Ishikawa (cell line): ENCODE results near the gene OR8D2.

Experiments
- CEBPB ChIP-seq: IDR thresholded peaks from 2 replicates; pipeline ENCODE4 v1.6.1; 2012
- CREB1 ChIP-seq: IDR thresholded peaks from 2 replicates; pipeline ENCODE4 v1.6.1; 2012; ENCODE audit warnings: low read depth
- EGR1 ChIP-seq: IDR thresholded peaks from 2 replicates; pipeline ENCODE4 v1.6.1; 2012
- EP300 ChIP-seq: IDR thresholded peaks from 2 replicates; pipeline ENCODE4 v1.6.1; 2012; ENCODE audit warnings: borderline replicate concordance
- FOXM1 ChIP-seq: IDR thresholded peaks from 2 replicates; pipeline ENCODE4 v1.6.1; 2012; ENCODE audit warnings: low read depth, borderline replicate concordance
- NFIC ChIP-seq: IDR thresholded peaks from 2 replicates; pipeline ENCODE4 v1.6.1; 2012
- RAD21 ChIP-seq: IDR thresholded peaks from 2 replicates; pipeline ENCODE4 v1.6.1; 2012; ENCODE audit warnings: low read depth
- TAF1 ChIP-seq: IDR thresholded peaks from 2 replicates; pipeline ENCODE4 v1.6.1; 2012; ENCODE audit warnings: low read depth, mild to moderate bottlenecking
- TCF12 ChIP-seq: IDR thresholded peaks from 2 replicates; pipeline ENCODE4 v1.6.1; 2012; ENCODE audit warnings: low read depth
- TEAD4 ChIP-seq: IDR thresholded peaks from 2 replicates; pipeline ENCODE4 v1.6.1; 2012
- YY1 ChIP-seq: IDR thresholded peaks from 2 replicates; pipeline ENCODE4 v1.6.1; 2012; ENCODE audit warnings: low read depth
- ZBTB7A ChIP-seq: IDR thresholded peaks from 2 replicates; pipeline ENCODE4 v1.6.1; 2012; ENCODE audit warnings: low read depth
- TF ChIP-seq, protein P1 (sequence below): IDR thresholded peaks from 2 replicates; pipeline ENCODE4 v1.6.1; 2012
- TF ChIP-seq, protein P2 (sequence below): IDR thresholded peaks from 2 replicates; pipeline ENCODE4 v1.6.1; 2012; ENCODE audit warnings: low read depth, mild to moderate bottlenecking
- TF ChIP-seq, protein P3 (sequence below): IDR thresholded peaks from 2 replicates; pipeline ENCODE4 v1.6.1; 2012

The OR8D2 gene

DNA sequence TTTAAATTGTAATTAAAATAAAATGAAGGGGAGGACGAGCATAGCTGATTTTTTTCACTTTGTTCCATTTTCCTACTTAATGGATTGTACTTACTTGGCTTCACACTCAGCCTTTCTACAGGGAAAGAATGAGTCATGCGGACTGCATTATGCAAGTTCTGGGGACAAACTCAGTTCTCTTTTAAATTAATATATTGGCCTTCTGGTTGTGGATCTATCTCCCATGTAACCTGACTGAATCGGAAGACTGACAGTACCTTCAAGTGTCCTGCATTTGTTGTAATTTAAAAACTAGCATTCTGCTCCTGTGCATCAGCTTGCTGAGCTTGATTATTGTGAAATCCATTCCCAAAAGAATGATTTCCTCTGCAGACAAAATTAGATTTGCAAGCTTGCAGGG is 18.4 kb downstream of the OR8D2 start:
- TF ChIP-seq, protein P1, sequence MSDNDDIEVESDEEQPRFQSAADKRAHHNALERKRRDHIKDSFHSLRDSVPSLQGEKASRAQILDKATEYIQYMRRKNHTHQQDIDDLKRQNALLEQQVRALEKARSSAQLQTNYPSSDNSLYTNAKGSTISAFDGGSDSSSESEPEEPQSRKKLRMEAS, result no peak

DNA sequence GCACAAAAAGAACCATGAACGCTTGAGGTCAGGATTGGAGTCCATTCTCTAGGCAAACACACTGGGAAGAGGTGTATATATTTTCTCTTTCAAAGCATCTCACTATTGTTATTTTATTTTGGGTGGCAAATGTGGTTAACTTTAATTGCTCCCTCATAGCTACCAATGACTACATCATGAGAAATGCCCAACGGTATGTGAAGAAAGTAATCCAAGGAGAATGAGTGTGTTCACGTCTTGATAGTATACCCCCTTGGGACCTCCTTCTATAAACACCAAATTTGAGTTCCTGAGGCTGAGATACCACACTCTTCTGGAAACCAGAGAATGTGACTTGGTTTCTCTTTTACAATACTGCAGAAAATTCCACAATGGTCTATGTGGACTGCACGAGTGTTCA is 22.1 kb downstream of the OR8D2 start:
- TF ChIP-seq, protein P2, sequence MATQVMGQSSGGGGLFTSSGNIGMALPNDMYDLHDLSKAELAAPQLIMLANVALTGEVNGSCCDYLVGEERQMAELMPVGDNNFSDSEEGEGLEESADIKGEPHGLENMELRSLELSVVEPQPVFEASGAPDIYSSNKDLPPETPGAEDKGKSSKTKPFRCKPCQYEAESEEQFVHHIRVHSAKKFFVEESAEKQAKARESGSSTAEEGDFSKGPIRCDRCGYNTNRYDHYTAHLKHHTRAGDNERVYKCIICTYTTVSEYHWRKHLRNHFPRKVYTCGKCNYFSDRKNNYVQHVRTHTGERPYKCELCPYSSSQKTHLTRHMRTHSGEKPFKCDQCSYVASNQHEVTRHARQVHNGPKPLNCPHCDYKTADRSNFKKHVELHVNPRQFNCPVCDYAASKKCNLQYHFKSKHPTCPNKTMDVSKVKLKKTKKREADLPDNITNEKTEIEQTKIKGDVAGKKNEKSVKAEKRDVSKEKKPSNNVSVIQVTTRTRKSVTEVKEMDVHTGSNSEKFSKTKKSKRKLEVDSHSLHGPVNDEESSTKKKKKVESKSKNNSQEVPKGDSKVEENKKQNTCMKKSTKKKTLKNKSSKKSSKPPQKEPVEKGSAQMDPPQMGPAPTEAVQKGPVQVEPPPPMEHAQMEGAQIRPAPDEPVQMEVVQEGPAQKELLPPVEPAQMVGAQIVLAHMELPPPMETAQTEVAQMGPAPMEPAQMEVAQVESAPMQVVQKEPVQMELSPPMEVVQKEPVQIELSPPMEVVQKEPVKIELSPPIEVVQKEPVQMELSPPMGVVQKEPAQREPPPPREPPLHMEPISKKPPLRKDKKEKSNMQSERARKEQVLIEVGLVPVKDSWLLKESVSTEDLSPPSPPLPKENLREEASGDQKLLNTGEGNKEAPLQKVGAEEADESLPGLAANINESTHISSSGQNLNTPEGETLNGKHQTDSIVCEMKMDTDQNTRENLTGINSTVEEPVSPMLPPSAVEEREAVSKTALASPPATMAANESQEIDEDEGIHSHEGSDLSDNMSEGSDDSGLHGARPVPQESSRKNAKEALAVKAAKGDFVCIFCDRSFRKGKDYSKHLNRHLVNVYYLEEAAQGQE, result no peak
- no peak for TF ChIP-seq FOXM1
- no peak for TF ChIP-seq RAD21
- TF ChIP-seq CREB1, result no peak
- no peak for TF ChIP-seq TAF1
- TF ChIP-seq NFIC, result no peak
- TF ChIP-seq, protein P3, sequence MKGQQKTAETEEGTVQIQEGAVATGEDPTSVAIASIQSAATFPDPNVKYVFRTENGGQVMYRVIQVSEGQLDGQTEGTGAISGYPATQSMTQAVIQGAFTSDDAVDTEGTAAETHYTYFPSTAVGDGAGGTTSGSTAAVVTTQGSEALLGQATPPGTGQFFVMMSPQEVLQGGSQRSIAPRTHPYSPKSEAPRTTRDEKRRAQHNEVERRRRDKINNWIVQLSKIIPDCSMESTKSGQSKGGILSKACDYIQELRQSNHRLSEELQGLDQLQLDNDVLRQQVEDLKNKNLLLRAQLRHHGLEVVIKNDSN, result no peak
- no peak for TF ChIP-seq CEBPB
- no peak for TF ChIP-seq TEAD4
- TF ChIP-seq ZBTB7A, result no peak
- no peak for TF ChIP-seq EP300

DNA sequence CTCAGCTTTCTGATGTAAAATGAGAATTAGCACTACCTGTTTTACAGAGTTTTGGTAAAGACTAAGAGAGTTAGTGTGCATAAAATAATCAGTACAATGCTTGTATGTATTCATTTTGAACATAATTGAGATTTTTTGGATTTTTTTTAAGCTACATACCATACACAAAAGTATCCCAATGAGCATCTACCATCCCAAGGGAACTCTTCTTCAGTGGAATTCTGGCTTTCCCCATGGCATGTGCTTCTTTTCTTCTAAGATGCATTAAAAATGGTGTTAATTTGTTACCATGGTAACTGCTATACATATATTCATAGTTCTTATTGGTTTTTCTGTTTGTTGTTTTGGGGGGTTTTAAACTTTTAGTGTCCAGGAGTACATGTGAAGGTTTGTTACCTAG is 24.0 kb downstream of the OR8D2 start:
- TF ChIP-seq, protein P1, result no peak
- TF ChIP-seq NFIC (no peak), EP300 (no peak), TAF1 (no peak), FOXM1 (no peak), TCF12 (no peak)
- TF ChIP-seq, protein P3, result no peak

DNA sequence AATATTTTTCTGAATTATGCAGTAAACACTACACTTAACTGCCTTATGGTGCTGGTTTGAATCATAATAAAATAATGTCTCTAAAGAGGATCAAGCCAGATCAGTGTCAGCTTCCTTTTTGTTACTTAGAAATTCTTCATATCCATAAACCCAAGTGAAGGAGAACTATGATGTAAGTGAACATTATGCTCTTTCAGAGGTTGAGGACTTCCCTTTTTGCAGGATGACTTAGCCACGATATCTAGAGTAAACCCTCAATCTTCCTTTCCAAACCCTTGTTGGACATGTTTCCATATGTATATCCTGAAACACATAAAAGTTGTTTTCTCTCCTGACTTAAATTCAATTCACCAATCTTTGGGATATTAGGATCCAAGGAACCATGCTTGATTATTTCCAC is 25.3 kb downstream of the OR8D2 start:
- TF ChIP-seq EGR1, result no peak
- no peak for TF ChIP-seq CEBPB
- no peak for TF ChIP-seq EP300
- TF ChIP-seq ZBTB7A, result no peak
- TF ChIP-seq TEAD4, result no peak
- no peak for TF ChIP-seq NFIC
- TF ChIP-seq, protein P2, result no peak
- no peak for TF ChIP-seq CREB1
- no peak for TF ChIP-seq FOXM1
- TF ChIP-seq RAD21, result no peak
- TF ChIP-seq TCF12, result no peak

DNA sequence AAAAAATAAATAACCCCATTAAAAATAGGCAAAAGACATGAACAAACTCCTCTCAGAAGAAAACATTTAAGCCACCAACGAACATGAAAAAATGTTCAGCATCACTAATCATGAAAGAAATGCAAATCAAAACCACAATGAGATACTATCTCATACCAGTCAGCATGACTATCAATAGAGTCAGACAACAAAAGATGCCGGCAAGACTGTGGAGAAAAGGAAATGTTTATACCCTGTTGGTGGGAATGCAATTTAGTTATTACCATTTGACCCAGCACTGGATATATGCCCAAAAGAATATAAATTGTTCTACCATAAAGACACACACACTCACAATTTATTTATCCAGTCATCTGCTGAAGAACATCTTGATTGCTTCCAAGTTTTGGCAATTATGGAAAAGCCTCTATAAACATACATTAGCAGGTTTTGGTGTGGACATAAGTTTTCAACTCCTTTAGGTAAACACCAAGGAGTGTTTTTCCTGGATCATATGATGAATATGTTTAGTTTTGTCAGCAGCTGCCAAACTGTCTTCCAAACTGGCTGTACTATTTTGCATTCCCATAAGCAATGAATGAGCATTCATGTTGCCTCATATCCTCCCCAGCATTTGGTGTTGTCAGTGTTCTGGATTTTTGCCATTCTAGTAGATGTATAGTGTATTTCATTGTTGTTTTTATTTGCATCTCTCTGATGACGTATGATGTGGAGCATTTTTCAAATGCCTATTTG is 34.2 kb downstream of the OR8D2 start:
- no peak for TF ChIP-seq EGR1

DNA sequence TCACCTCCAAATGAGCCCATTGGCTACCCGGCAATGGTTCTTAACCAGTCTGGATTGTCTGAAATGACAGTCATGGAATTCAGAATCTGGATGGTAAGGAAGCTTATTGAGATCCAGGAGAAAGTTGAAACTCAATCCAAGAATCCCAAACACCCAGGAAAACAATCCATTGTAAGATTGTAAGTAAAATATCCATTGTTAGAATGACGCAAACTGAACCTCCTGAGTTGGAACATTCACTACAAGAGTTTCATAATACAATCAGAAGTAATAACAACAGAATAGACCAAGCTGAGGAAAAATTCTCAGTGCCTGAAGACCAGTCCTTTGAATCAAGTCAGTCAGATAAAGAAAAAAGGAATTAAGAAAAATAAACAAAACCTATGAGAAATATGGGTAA is 41.7 kb downstream of the OR8D2 start:
- TF ChIP-seq NFIC, result no peak
- TF ChIP-seq FOXM1, result no peak
- TF ChIP-seq, protein P1, result no peak

DNA sequence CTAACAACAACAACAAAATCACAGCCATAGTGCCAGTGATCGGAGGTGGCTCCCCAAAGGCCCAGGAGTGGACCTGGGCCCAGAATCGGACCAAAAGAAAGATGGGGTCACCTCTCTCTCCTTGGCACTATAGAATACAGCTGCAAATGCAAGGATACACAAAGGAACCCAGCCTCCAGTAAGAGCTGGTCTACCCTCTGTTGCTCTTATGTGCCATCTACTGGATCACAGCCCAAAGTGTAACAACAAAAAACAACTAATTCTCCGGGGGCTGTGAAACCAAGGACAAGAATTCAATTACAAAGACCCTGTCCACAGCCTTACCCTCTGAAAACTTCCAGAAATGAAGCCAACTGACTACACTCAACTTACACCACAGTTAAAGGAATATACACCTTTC is 42.2 kb downstream of the OR8D2 start:
- TF ChIP-seq, protein P1, result no peak
- no peak for TF ChIP-seq EP300
- TF ChIP-seq, protein P3, result no peak
- TF ChIP-seq ZBTB7A, result no peak
- TF ChIP-seq TAF1, result no peak
- TF ChIP-seq, protein P2, result no peak
- TF ChIP-seq TEAD4, result no peak
- TF ChIP-seq YY1, result no peak
- no peak for TF ChIP-seq TCF12
